Mononuclear cell (primary cell): Measurements from ENCODE around the gene TXNDC2. TPM values are rescaled to one million over a fixed set of nuclear protein-coding genes. Genes with fewer than 3 reads are reported as not detected.

Source experiments
- H3K27me3 ChIP-seq: 2 replicates; pipeline ENCODE4 v1.6.0; 2011; ENCODE audit warnings: low read length, control low read depth; ENCODE audit not compliant: insufficient read depth
- H3K4me1 ChIP-seq: 2 replicates; pipeline ENCODE4 v1.5.1; 2011; ENCODE audit warnings: mild to moderate bottlenecking, low read length, control low read depth; ENCODE audit not compliant: insufficient read depth
- H3K4me3 ChIP-seq: 2 replicates; pipeline ENCODE4 v1.5.1; 2011; ENCODE audit warnings: mild to moderate bottlenecking, low read length, moderate library complexity
- H3K9me3 ChIP-seq: 2 replicates; pipeline ENCODE4 v1.5.1; 2011; ENCODE audit warnings: low read depth, mild to moderate bottlenecking, control low read depth, low read length
- total RNA-seq: library from RNA; depleted of rRNA; stranded (reverse); fragments of >200 nt; gene quantifications from one replicate; pipeline ENCODE4 v1.2.3, GENCODE V29; 2012

The TXNDC2 gene
- total RNA-seq, 1 donor, result 0.10 TPM

DNA sequence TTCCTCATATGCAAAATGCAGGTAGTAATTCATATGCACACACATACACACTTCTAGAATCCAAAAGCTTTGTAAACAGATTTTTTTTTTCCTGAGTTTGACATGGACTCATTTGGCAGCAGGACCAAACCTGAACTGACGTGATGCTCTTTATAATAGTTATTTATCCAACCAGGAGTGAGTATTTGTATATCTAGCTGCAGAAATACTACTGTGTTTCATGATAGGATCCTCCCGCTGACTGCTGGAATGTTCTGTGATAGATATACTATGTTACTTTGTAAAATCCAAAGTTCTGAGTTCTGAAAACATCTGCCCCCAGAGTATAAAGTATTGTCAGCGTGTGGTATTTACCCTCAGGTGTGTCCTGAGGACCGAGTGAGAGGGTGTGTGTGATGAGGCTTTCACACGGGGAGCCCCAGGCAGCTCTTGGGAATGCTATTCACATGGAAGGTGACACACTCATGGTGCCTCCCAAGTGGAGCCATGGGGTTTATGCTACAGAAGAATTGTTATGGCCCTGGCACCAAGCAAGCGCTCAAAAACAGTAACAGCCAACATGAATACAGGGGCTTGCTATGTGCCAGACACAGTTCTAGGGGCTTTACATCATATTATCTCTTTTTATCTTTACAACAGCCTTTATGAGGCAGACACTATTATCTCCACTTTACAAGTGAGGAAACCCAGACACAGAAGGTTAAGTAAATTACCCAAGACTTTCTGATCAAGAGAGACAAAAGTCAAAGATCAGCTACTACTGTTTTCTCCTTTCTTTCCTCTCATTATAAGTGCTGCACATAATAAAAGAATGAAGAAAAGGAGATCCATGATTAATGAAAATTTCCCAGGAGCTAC lies 16.7 kb upstream of the TXNDC2 start:
- peaks cover 39% of the 10 kb centered on the region for H3K4me1 ChIP-seq
- H3K27me3 ChIP-seq, result no peaks in the 10 kb centered on the region
- no peaks in the 10 kb centered on the region for H3K9me3 ChIP-seq
- no peak overlapping the region for H3K4me3 ChIP-seq

DNA sequence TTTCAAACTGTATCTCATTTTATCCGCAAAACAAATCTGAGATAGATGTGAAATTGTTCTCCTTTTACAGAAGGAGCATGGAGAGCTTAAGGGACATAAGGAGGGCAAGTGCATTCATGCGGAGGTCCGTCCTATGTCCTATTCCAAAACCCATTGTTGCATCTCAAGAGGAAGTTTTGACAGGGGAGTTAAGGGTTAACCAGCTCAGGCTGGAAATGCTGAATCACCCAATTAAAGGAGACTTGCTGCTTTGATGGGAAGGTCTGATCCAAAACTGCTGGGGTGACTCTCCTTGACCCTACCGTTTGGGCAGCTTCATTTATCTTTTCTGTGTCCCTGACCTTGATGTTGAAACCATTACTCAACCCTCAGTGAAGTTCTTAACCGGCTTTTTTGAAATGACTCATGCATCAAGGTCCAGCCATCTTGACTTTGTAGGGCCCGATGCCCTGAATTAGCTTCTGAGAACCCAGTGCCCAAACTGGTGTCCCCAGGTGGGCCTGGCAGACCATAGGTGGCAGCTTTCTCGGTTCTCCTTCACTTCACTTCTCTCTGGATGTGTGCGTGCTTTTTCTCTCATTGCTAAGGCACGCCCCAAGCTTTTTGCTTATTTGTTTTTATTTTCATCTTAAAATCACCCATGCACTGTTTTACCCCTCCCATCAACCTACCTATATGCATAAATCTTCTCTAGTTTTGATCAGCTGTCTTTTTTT lies 15.9 kb upstream of the TXNDC2 start:
- Histone ChIP-seq H3K4me1 (peaks cover 39% of the 10 kb centered on the region), H3K27me3 (no peaks in the 10 kb centered on the region), H3K4me3 (no peak overlapping the region), H3K9me3 (no peaks in the 10 kb centered on the region)

DNA sequence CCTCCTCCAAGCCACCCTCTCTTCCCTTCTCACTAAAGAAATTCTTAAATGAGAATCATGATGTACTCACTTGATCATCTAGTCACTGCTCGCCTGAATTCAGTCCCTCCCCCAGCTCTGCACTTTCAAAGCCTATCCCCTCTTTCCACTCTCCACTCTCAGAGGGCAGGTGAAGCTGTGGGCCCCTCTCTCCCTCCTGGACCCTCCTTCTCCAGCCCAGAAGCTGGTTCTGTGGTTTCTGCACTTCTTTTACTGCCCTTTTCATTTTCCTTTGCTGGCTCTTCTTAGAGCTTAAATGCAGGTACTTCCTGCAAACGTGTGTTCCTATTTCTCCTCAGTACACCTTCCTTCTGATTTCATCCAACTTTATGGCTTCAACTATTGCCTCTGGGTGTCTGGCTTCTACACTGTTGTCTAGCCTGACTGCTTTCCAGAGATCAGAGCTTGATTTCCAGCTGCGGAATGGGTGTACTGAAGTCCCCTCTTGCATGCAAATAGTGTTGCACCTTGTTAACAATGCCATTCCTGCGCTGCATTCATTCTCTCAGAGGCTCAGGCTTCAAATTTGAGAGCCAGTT lies 15.3 kb upstream of the TXNDC2 start:
- Histone ChIP-seq H3K9me3 (no peaks in the 10 kb centered on the region), H3K27me3 (no peaks in the 10 kb centered on the region), H3K4me1 (peaks cover 39% of the 10 kb centered on the region), H3K4me3 (no peak overlapping the region)

GRCh38 chr18:9871244-9871746 lies 14.5 kb upstream of the TXNDC2 start:
- no peak overlapping the region for H3K4me3 ChIP-seq
- H3K4me1 ChIP-seq, result peaks cover 39% of the 10 kb centered on the region
- no peaks in the 10 kb centered on the region for H3K9me3 ChIP-seq
- no peaks in the 10 kb centered on the region for H3K27me3 ChIP-seq

DNA sequence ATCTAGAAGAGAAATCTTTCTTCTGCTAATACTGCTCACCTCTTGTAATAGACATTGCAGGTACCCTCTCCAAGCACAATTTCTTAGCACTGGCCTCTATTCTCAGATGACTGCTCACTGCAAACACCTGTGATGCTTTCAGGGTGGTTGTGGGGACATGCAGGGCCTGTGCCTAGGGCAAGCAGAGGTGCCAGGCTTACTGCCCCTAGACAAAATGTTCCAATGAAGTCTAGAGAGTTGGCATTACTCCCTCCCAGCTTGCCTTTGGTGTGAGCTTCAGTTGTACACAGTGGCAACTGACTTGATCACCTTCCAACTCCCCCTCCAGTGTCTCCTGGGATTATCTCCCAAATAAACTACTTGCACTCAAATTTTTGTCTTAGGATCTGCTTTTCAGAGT lies 12.9 kb upstream of the TXNDC2 start:
- H3K4me3 ChIP-seq, result no peak overlapping the region
- H3K27me3 ChIP-seq, result no peaks in the 10 kb centered on the region
- H3K9me3 ChIP-seq, result no peaks in the 10 kb centered on the region
- peaks cover 29% of the 10 kb centered on the region for H3K4me1 ChIP-seq

DNA sequence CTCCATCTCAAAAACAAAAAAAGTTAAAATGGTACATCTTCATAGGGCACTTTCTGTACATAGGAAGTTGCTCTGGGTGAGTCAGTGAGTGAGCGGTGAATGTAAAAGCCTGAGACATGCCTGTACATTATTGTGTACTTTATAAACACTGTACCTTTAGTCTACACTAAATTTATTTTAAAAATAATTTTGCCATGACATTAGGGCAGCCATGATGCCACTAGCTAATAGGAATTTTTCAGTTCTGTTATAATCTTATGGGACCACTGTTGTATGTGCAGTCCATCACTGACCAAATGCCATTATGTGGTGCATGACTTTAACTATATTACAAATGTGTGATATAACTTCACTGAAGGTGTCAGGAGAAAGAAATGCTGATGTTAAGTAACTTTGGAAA lies 11.0 kb upstream of the TXNDC2 start:
- Histone ChIP-seq H3K4me1 (peaks cover 13% of the 10 kb centered on the region), H3K9me3 (no peaks in the 10 kb centered on the region), H3K4me3 (no peak overlapping the region), H3K27me3 (no peaks in the 10 kb centered on the region)

GRCh38 chr18:9876212-9876866 lies 9.4 kb upstream of the TXNDC2 start:
- Histone ChIP-seq H3K4me1 (no peaks in the 10 kb centered on the region), H3K9me3 (no peaks in the 10 kb centered on the region), H3K27me3 (no peaks in the 10 kb centered on the region), H3K4me3 (no peak overlapping the region)

DNA sequence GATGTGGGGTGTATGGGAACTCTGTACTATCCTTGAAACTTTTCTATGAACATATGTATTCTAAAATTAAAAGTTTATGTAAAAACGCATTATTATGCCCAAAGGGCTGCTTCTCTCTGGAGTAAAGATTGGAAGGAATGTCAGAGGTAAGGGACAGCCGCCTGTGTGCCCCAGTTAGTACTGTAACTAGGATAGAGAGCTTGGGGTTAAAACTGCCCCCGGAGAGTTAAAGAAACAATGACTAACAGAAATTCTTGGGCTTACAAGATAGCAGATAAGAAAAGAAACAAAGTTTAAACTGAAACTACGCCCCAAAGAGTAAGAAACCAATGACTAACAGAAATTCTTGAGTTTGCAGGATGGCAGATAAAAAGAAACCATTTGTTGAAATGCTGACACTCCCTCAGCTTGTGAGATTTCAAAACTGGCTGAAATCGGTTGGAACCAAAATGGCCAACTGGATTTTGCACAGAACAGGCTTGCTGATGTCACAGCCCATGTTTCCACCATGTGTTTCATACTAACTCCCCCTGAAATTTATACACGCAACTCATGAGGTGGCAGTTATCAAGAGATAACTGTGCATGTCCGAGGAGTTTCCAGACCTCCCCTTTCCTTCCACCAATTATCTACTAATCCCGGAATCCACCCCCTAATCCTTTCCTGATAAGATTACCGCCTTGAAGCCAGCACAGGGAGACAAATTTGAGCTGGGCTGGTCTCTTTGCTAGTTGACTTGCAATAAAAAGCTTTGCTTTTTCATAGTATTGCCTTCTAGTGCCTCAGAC lies 8.7 kb upstream of the TXNDC2 start:
- Histone ChIP-seq H3K4me1 (no peaks in the 10 kb centered on the region), H3K4me3 (no peak overlapping the region), H3K27me3 (no peaks in the 10 kb centered on the region)

DNA sequence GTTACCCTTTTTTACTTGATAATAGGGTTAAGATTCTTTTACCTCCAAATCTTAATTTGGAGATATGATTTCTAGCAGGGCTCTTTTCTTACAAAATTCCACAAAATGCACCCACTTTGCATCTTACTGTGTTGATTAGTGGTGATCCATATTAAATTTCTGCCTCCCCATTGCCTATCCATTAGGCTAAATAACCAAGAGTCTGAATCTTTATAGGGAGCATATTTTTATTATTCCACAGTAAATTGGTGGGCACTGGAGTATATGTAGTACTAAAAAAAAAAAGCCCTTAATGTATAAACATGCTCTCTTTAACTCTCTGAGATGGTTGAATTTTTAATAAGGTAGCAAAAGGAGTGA lies 8.1 kb upstream of the TXNDC2 start:
- Histone ChIP-seq H3K27me3 (no peaks in the 10 kb centered on the region), H3K4me1 (no peaks in the 10 kb centered on the region), H3K9me3 (no peaks in the 10 kb centered on the region), H3K4me3 (no peak overlapping the region)

More for the DNA sequence above, 8.7 kb upstream of the TXNDC2 start:
- H3K9me3 ChIP-seq, result no peaks in the 10 kb centered on the region

- Histone ChIP-seq H3K4me3 (no peak overlapping the region), H3K9me3 (no peaks in the 10 kb centered on the region), H3K27me3 (no peaks in the 10 kb centered on the region), H3K4me1 (no peaks in the 10 kb centered on the region)
Observed at GRCh38 chr18:9878095-9878494, 7.7 kb upstream of the TXNDC2 start.

DNA sequence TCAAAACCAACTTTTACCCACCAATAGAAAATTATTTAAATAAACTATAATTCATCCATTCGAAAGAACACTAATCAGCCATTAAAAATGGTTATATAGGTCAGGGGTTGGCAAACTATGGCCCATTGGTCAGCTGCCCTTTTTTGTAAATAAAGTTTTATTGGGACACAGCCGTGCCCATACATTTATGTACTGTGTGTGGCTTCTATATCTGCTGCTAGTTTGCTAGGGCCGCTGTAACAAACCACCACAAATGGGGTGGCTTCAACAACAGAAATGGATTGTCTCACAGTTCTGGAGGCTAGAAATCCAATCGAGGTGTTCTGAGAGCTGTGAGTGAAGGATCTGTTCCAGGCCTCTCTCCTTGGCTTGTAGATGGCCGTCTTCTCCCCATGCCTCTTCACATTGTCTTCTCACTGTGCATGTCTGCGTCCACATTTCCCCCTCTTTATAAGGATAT lies 7.0 kb upstream of the TXNDC2 start:
- Histone ChIP-seq H3K27me3 (no peaks in the 10 kb centered on the region), H3K9me3 (no peaks in the 10 kb centered on the region), H3K4me3 (no peak overlapping the region), H3K4me1 (no peaks in the 10 kb centered on the region)

GRCh38 chr18:9884090-9884489 lies 1.7 kb upstream of the TXNDC2 start:
- H3K27me3 ChIP-seq, result no peaks in the 10 kb centered on the region
- H3K4me3 ChIP-seq, result no peak overlapping the region
- H3K4me1 ChIP-seq, result no peaks in the 10 kb centered on the region
- no peaks in the 10 kb centered on the region for H3K9me3 ChIP-seq

DNA sequence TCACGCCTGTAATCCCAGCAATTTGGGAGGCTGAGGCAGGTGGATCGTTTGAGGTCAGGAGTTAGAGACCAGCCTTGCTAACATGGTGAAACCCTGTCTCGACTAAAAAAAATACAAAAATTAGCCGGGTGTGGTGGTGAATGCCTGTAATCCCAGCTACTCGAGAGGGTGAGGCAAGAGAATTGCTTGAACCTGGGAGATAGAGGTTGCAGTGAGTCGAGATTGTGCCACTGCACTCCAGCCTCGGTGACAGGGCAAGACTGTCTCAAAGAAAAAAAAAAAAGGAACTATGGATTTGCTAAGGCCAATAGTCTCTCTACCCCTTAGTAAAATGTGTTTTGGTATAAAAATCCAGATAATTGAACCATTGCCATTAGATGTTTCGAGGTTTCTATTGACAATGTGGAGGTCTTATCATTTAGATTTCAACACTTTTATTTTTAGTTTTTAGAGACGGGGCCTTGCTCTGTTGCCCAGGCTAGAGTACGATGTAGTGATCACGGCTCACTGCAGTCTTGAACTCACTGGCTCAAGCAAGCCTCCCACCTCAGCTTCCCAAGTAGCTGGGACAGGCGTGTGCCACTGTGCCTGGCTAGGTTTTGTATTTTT lies 1.1 kb upstream of the TXNDC2 start:
- Histone ChIP-seq H3K9me3 (no peaks in the 10 kb centered on the region), H3K4me3 (no peak overlapping the region), H3K27me3 (no peaks in the 10 kb centered on the region), H3K4me1 (no peaks in the 10 kb centered on the region)

GRCh38 chr18:9886005-9886348 lies 204 bp downstream of the TXNDC2 start:
- no peaks in the 10 kb centered on the region for H3K9me3 ChIP-seq
- H3K4me1 ChIP-seq, result no peaks in the 10 kb centered on the region
- H3K27me3 ChIP-seq, result no peaks in the 10 kb centered on the region
- no peak overlapping the region for H3K4me3 ChIP-seq
